Vagina (tissue), 2 donors: ENCODE data around the gene PLCB1. TPM values are rescaled to one million over a fixed set of nuclear protein-coding genes. Genes with fewer than 3 reads are reported as not detected.

Source experiments
- DNase-seq, 2 donors: peaks; one replicate each; pipeline ENCODE4 v3.0.0-alpha.2; 2017; ENCODE audit errors: extremely low spot score in 2 of 2
- H3K27ac ChIP-seq: fragments of 200-600 bp; sonication (generic); one replicate; pipeline ENCODE4 v1.5.1; 2019
- H3K27me3 ChIP-seq: fragments of 200-600 bp; sonication (generic); one replicate; pipeline ENCODE4 v1.5.1; 2019
- H3K36me3 ChIP-seq, 2 donors: fragments of 200-600 bp; sonication (generic); one replicate each; pipeline ENCODE4 v1.5.1; 2017 to 2019
- H3K4me1 ChIP-seq: fragments of 200-600 bp; sonication (generic); one replicate; pipeline ENCODE4 v1.5.1; 2019
- H3K4me3 ChIP-seq, 2 donors: fragments of 200-600 bp; sonication (generic); 1 replicate in 1 of 2; 2 replicates in 1 of 2; pipeline ENCODE4 v1.5.1; 2016 to 2019
- H3K9me3 ChIP-seq: fragments of 200-600 bp; sonication (generic); one replicate; pipeline ENCODE4 v1.5.1; 2019
- CTCF ChIP-seq, 3 experiments: fragments of 450-650 bp in 2 of 3; fragments of 200-600 bp in 1 of 3; sonication (generic) in 1 of 3; IDR thresholded peaks; one replicate each; pipeline ENCODE4 v1.5.1; 2017 to 2019; ENCODE audit warnings: antibody characterized with exemption in 3 of 3, mild to moderate bottlenecking in 2 of 3, moderate library complexity in 2 of 3
- POLR2A ChIP-seq, 2 donors: fragments of 450-650 bp; IDR thresholded peaks; one replicate each; pipeline ENCODE4 v1.6.1; 2017; ENCODE audit warnings: antibody characterized with exemption in 2 of 2, mild to moderate bottlenecking in 2 of 2, moderate library complexity in 2 of 2
- POLR2AphosphoS5 ChIP-seq, 2 donors: sonication (generic); formaldehyde crosslinking; IDR thresholded peaks; one replicate each; pipeline ENCODE4 v1.9.0; 2017; ENCODE audit warnings: antibody characterized with exemption in 2 of 2, mild to moderate bottlenecking in 2 of 2, low read depth in 1 of 2; ENCODE audit not compliant: insufficient read depth in 1 of 2
- intact Hi-C: fragments of 100-400 bp; cut with DNase I; formaldehyde crosslinking; loops from one replicate; pipeline ENCODE4 v1.15.1; 2023
- total RNA-seq: library from RNA; depleted of rRNA; stranded (reverse); fragments of >200 nt; gene quantifications from one replicate; pipeline ENCODE4 v1.2.3, GENCODE V29; 2016

Gene PLCB1
- total RNA-seq, 1 donor from 2014 or later: 32.4 TPM

DNA sequence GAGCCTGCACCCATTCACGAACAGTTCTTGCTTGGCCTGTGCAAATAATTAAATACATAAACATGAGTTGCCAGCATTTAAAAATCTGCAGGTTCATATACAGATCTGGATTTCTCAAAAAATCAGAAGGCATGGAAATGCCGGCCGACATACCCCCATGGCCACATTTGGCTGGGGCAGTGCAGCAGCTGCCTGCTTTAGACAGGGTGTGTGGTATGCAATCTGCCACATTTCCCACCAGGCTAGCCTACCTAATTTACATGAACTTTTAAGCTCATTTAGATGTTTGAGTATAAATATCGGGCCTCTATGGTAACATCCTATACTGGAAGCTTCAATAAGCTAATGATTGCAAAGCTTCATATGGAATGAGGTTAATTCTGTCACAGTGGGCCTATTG lies 31.5 kb downstream of the PLCB1 start:
- intact Hi-C loops: no loop called here
- H3K4me1 ChIP-seq: no peaks in the 10 kb centered on the region
- H3K9me3 ChIP-seq: no peaks in the 10 kb centered on the region
- H3K36me3 ChIP-seq: no peaks in the 10 kb centered on the region
- DNase-seq: no peak
- H3K4me3 ChIP-seq: no peak overlapping the region
- H3K27ac ChIP-seq: no peak overlapping the region
- TF ChIP-seq POLR2AphosphoS5 (IDR thresholded peaks at IDR 0.05; ENCODE audit: insufficient read depth in 1 of 2, low read depth in 1 of 2) (no peak), CTCF (IDR thresholded peaks at IDR 0.05) (no peak)
- no peaks in the 10 kb centered on the region for H3K27me3 ChIP-seq

GRCh38 chr20:8166730-8167129 lies 34.7 kb downstream of the PLCB1 start:
- no peak overlapping the region for H3K4me3 ChIP-seq

GRCh38 chr20:8168785-8169288 lies 36.8 kb downstream of the PLCB1 start:
- DNase-seq: no peak
- no peak for TF ChIP-seq POLR2AphosphoS5 (IDR thresholded peaks at IDR 0.05; ENCODE audit: insufficient read depth in 1 of 2, low read depth in 1 of 2)
- intact Hi-C loops: no loop called here
- H3K4me3 ChIP-seq: no peak overlapping the region
- H3K27ac ChIP-seq: no peak overlapping the region
- no peaks in the 10 kb centered on the region for H3K27me3 ChIP-seq
- no peaks in the 10 kb centered on the region for H3K4me1 ChIP-seq
- no peaks in the 10 kb centered on the region for H3K36me3 ChIP-seq
- H3K9me3 ChIP-seq: no peaks in the 10 kb centered on the region

More at GRCh38 chr20:8166730-8167129, 34.7 kb downstream of the PLCB1 start:
- TF ChIP-seq CTCF (IDR thresholded peaks at IDR 0.05) (no peak), POLR2AphosphoS5 (IDR thresholded peaks at IDR 0.05; ENCODE audit: insufficient read depth in 1 of 2, low read depth in 1 of 2) (no peak), POLR2A (IDR thresholded peaks at IDR 0.05) (no peak)
- H3K36me3 ChIP-seq: no peaks in the 10 kb centered on the region
- no peaks in the 10 kb centered on the region for H3K27me3 ChIP-seq
- intact Hi-C loops: no loop called here
- no peaks in the 10 kb centered on the region for H3K9me3 ChIP-seq
- DNase-seq: no peak
- no peak overlapping the region for H3K27ac ChIP-seq
- H3K4me1 ChIP-seq: no peaks in the 10 kb centered on the region

- TF ChIP-seq POLR2A (IDR thresholded peaks at IDR 0.05) (no peak), POLR2AphosphoS5 (IDR thresholded peaks at IDR 0.05; ENCODE audit: insufficient read depth in 1 of 2, low read depth in 1 of 2) (no peak), CTCF (IDR thresholded peaks at IDR 0.05) (no peak)
- H3K27me3 ChIP-seq: no peaks in the 10 kb centered on the region
- DNase-seq: no peak
Measured at GRCh38 chr20:8170921-8171320, 38.9 kb downstream of the PLCB1 start.

DNA sequence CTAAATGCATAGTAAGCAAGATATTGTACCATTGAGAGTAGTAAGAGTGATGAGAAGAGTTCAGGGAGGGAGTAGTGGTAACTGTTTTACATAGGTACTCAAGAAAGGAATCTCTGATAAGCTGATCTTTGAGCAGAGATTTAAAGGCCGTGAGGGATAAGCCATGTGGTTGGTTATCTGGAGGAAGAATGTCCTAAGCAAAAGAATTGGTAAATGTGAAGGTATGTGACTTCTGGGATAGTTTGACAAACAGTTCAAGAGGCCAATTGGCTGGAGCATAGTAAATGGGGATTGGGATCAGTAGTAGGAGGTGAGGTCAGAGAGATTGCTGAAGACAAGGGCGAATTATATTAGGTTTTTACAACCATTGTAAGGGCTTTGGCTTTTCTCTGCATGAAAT lies 40.1 kb downstream of the PLCB1 start:
- no peaks in the 10 kb centered on the region for H3K36me3 ChIP-seq
- intact Hi-C loops: no loop called here
- TF ChIP-seq CTCF (IDR thresholded peaks at IDR 0.05) (no peak), POLR2AphosphoS5 (IDR thresholded peaks at IDR 0.05; ENCODE audit: insufficient read depth in 1 of 2, low read depth in 1 of 2) (no peak), POLR2A (IDR thresholded peaks at IDR 0.05) (no peak)

More at GRCh38 chr20:8170921-8171320, 38.9 kb downstream of the PLCB1 start:
- Histone ChIP-seq H3K4me1 (no peaks in the 10 kb centered on the region), H3K9me3 (no peaks in the 10 kb centered on the region), H3K36me3 (no peaks in the 10 kb centered on the region), H3K27ac (no peak overlapping the region), H3K4me3 (no peak overlapping the region)
- intact Hi-C loops: no loop called here

More for the DNA sequence above, 40.1 kb downstream of the PLCB1 start:
- Histone ChIP-seq H3K27ac (no peak overlapping the region), H3K4me3 (no peak overlapping the region), H3K27me3 (no peaks in the 10 kb centered on the region), H3K4me1 (no peaks in the 10 kb centered on the region), H3K9me3 (no peaks in the 10 kb centered on the region)
- DNase-seq: no peak
